H1 (cell line): ENCODE results near the gene SERAC1.

Experiments
- ATF3 ChIP-seq: IDR thresholded peaks from 2 replicates; pipeline ENCODE4 v1.6.1; 2011; ENCODE audit warnings: low read depth, mild to moderate bottlenecking, low read length; ENCODE audit not compliant: insufficient read depth
- BACH1 ChIP-seq: IDR thresholded peaks from 2 replicates; pipeline ENCODE4 v1.6.1; 2012; ENCODE audit warnings: low read length, improper control_type of control experiment
- CEBPB ChIP-seq: IDR thresholded peaks from 2 replicates; pipeline ENCODE4 v1.6.1; 2012; ENCODE audit warnings: low read depth, low read length
- CHD1 ChIP-seq: IDR thresholded peaks from 2 replicates; pipeline ENCODE4 v1.6.1; 2012; ENCODE audit warnings: low read depth, low read length, improper control_type of control experiment
- CTCF ChIP-seq, 3 experiments: IDR thresholded peaks; 1 replicate in 2 of 3; 2 replicates in 1 of 3; pipeline versions ENCODE4 v1.5.1 to v1.6.1; 2011; ENCODE audit warnings: low read length in 3 of 3, mild to moderate bottlenecking in 3 of 3, inconsistent platforms in 2 of 3, low read depth in 1 of 3, moderate library complexity in 1 of 3; ENCODE audit not compliant: insufficient read depth in 1 of 3; ENCODE audit errors: control extremely low read depth in 1 of 3
- EGR1 ChIP-seq: IDR thresholded peaks from 2 replicates; pipeline ENCODE4 v1.6.1; 2011; ENCODE audit warnings: low read depth, low read length, borderline replicate concordance
- EZH2 ChIP-seq: fragments of 200-600 bp; sonication (generic); IDR thresholded peaks from 2 replicates; pipeline ENCODE4 v1.7.1; 2012; ENCODE audit warnings: low read depth, mild to moderate bottlenecking, moderate library complexity, low read length, inconsistent platforms; ENCODE audit not compliant: severe bottlenecking
- RXRA ChIP-seq: IDR thresholded peaks from 2 replicates; pipeline ENCODE4 v1.6.1; 2011; ENCODE audit warnings: low read depth, mild to moderate bottlenecking, low read length, moderate library complexity; ENCODE audit not compliant: insufficient read depth
- YY1 ChIP-seq: IDR thresholded peaks from 2 replicates; pipeline ENCODE4 v1.6.1; 2011; ENCODE audit warnings: low read depth, mild to moderate bottlenecking, low read length

- TF ChIP-seq BACH1 (no peak), RXRA (no peak), CHD1 (no peak), CEBPB (no peak), CTCF (IDR thresholded peaks at IDR 0.05; ENCODE audit: control extremely low read depth in 1 of 3, insufficient read depth in 1 of 3, low read depth in 1 of 3, low read length in 3 of 3) (no peak), ATF3 (no peak), YY1 (no peak), EGR1 (no peak), EZH2 (no peak)
Measured at GRCh38 chr6:158206740-158207421, 38.8 kb upstream of the SERAC1 start.
